Ishikawa (cell line): ENCODE measurements around the gene DNAH6.

Experiments
- CEBPB ChIP-seq: IDR thresholded peaks from 2 replicates; pipeline ENCODE4 v1.6.1; 2012
- CREB1 ChIP-seq: IDR thresholded peaks from 2 replicates; pipeline ENCODE4 v1.6.1; 2012; ENCODE audit warnings: low read depth
- EP300 ChIP-seq: IDR thresholded peaks from 2 replicates; pipeline ENCODE4 v1.6.1; 2012; ENCODE audit warnings: borderline replicate concordance
- MAX ChIP-seq: IDR thresholded peaks from 2 replicates; pipeline ENCODE4 v1.6.1; 2012
- REST ChIP-seq: IDR thresholded peaks from 2 replicates; pipeline ENCODE4 v1.6.1; 2012; ENCODE audit warnings: low read depth, mild to moderate bottlenecking
- TAF1 ChIP-seq: IDR thresholded peaks from 2 replicates; pipeline ENCODE4 v1.6.1; 2012; ENCODE audit warnings: low read depth, mild to moderate bottlenecking
- USF1 ChIP-seq: IDR thresholded peaks from 2 replicates; pipeline ENCODE4 v1.6.1; 2012
- YY1 ChIP-seq: IDR thresholded peaks from 2 replicates; pipeline ENCODE4 v1.6.1; 2012; ENCODE audit warnings: low read depth

GRCh38 chr2:84640411-84640810, 124.1 kb downstream of the DNAH6 start:
- TF ChIP-seq TAF1 (no peak), REST (no peak), YY1 (no peak), EP300 (no peak), MAX (no peak), CREB1 (no peak), USF1 (no peak), CEBPB (no peak)
